ENCODE measurements around the gene RIC1. TPM values are rescaled to one million over a fixed set of nuclear protein-coding genes. Genes with fewer than 3 reads are reported as not detected.
A peak's percentile ranks its signal among the peaks of the same experiment; 100 is the strongest.
"Not testable (repeated sequence)": the region's sequence is repeated elsewhere in the genome, so short reads cannot be mapped to it uniquely, and the experiment has no call there.

The RIC1 gene, protein sequence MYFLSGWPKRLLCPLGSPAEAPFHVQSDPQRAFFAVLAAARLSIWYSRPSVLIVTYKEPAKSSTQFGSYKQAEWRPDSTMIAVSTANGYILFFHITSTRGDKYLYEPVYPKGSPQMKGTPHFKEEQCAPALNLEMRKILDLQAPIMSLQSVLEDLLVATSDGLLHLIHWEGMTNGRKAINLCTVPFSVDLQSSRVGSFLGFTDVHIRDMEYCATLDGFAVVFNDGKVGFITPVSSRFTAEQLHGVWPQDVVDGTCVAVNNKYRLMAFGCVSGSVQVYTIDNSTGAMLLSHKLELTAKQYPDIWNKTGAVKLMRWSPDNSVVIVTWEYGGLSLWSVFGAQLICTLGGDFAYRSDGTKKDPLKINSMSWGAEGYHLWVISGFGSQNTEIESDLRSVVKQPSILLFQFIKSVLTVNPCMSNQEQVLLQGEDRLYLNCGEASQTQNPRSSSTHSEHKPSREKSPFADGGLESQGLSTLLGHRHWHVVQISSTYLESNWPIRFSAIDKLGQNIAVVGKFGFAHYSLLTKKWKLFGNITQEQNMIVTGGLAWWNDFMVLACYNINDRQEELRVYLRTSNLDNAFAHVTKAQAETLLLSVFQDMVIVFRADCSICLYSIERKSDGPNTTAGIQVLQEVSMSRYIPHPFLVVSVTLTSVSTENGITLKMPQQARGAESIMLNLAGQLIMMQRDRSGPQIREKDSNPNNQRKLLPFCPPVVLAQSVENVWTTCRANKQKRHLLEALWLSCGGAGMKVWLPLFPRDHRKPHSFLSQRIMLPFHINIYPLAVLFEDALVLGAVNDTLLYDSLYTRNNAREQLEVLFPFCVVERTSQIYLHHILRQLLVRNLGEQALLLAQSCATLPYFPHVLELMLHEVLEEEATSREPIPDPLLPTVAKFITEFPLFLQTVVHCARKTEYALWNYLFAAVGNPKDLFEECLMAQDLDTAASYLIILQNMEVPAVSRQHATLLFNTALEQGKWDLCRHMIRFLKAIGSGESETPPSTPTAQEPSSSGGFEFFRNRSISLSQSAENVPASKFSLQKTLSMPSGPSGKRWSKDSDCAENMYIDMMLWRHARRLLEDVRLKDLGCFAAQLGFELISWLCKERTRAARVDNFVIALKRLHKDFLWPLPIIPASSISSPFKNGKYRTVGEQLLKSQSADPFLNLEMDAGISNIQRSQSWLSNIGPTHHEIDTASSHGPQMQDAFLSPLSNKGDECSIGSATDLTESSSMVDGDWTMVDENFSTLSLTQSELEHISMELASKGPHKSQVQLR (N-terminal part only)
- total RNA-seq (2014; rRNA removed; shearing (Covaris generic)) = 19.9 and 20.9 TPM in 2 replicates

DNA sequence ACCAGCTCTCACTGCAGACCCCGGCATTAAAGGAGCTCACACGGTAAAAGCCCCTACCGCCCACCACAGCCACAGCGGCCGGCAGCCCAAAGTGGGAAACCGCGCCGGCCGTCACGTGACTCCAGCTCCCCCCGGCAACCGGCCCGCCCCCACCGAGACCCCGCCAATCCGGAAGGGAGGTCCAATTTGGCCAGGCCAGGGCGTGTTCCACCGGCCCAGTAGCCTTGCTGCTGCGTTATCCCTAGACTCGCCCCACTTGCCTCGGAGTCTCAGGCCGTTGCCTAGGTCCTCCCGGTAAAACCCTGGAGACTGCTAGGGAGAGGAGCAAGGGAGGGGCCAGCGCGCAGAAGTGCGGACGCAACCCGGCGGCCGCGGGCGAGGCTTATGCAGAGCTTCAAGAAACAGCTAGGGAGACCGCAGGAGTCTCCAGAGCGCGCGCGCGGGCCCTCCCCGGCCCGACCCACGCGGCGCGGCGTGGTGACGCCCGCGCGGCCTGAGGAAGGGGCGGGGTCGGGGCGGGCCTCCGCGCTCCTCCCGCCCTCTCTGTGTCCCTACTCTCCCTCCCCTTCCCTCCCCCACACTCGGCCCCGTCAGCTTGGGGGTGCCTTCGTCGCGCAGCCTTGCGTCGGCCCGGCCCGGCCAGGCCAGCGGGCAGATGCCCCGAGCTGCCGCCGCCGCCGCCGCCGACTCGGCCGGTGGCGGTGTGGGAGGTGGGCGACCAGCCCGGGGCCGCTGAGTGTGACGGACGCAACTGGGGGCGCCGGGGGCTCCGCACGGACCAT is at the start of gene RIC1:
Gene RIC1 (plus strand): TSS at position 578 of the 782 bp plus-strand sequence. CDS start 203 bp downstream, at position 781.
- DNase-seq = peak; percentile 94
- Histone ChIP-seq H3K27me3 (ENCODE audit: control insufficient read depth, insufficient read depth, low read length) (no peaks in the 10 kb centered on the region), H3K36me3 (replicated peaks; ENCODE audit: control insufficient read depth, insufficient read depth, low read length) (no peaks in the 10 kb centered on the region), H3K4me3 (ENCODE audit: insufficient read depth, low read depth, low read length) (peak within 1 kb of the TSS; percentile 91)

DNA sequence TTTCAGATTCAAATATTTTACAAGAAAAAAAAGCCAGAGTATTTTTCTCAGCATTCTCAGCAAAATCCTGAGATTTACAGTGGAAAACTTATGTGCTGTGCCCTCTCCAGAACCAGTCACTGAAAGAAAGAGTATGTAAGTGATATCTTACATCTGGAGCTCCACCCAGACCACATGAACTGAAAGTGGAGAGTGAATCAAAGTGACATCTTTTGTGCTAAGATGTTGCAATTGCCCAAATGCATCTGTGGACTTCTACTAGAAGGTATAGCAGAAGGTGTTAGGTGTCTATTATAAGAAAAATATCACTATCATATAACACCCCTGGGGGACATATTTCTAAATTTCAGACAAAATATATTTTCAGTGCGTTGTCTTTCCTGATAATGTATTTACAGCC is 49.0 kb upstream of the RIC1 start:
- no peak overlapping the region for H3K4me3 ChIP-seq (ENCODE audit: insufficient read depth, low read depth, low read length)
- no peak for DNase-seq
- H3K27me3 ChIP-seq (ENCODE audit: control insufficient read depth, insufficient read depth, low read length) = no peaks in the 10 kb centered on the region
- H3K36me3 ChIP-seq (replicated peaks; ENCODE audit: control insufficient read depth, insufficient read depth, low read length) = no peaks in the 10 kb centered on the region

DNA sequence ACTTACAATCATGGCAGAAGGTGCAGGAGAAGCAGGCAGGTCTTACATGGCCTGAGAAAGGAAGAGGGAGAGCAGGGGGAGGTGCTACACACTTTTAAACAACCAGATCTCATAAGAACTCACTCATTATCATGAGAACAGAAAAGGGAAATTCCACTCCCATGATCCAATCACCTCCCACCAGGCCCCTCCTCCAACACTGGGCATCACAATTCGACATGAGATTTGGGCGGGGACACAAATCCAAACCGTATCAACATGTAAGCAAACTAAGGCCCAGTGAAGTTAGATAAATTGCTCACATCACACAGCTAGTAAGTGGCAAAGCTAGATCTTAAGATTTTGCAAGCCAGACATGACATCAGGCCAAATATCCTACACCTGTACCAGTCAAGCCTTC is 48.3 kb upstream of the RIC1 start:
- no peaks in the 10 kb centered on the region for H3K27me3 ChIP-seq (ENCODE audit: control insufficient read depth, insufficient read depth, low read length)
- no peak overlapping the region for H3K4me3 ChIP-seq (ENCODE audit: insufficient read depth, low read depth, low read length)
- no peaks in the 10 kb centered on the region for H3K36me3 ChIP-seq (replicated peaks; ENCODE audit: control insufficient read depth, insufficient read depth, low read length)

DNA sequence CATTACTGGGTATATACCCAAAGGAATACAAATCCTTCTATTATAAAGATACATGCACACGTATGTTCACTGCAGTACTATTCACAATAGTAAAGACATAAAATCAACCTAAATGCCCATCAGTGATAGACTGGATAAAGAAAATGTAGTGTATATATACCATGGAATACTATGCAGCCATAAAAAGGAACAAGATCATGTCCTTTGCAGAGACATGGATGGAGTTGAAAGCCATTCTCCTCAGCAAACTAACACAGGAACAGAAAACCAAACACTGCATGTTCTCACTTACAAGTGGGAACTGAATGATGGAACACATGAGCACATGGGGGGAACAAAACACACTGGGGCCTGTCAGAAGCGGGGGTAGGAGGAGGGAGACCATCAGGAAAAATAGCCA is 47.2 kb upstream of the RIC1 start:
- H3K36me3 ChIP-seq (replicated peaks; ENCODE audit: control insufficient read depth, insufficient read depth, low read length); DNase-seq; H3K27me3 ChIP-seq (ENCODE audit: control insufficient read depth, insufficient read depth, low read length); H3K4me3 ChIP-seq (ENCODE audit: insufficient read depth, low read depth, low read length): not testable (repeated sequence)

More for the DNA sequence above, 48.3 kb upstream of the RIC1 start:
- no peak for DNase-seq

DNA sequence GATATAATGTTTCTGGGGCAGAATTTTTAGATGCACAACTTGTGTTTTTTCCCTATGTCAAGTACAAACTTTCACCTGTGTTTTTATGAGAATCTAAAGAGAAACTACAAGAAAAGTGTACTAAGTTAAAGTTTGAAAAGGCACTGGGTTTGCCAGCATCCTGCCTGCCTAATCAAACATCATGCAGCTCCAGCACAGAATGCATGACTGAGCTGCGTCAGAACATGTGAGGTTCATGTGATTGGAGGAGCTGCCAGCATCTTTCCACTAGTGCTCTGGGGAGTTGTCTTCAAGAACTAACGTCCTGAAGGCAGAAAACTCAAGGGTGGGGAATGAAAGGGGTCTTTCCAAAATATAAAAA is 46.1 kb upstream of the RIC1 start:
- DNase-seq = no peak

DNA sequence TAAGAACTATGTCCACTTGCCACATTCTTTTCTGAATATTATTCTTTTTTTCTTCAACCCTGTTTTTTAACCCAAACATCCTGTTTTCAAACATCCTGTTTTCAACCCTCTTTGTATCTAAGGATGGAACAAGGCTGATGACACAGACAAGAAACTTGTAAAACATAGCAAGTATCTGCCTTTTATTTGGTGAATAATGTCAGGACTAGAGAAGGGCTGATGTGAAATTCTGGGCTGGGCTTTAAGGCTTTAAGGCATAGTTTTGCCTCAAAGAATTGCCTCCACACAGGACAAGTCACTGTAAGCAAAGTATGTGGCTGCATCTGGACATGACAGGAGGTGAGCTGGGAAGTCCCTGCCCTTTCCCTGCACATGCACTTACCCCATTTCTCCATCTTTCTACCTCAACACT is 42.5 kb upstream of the RIC1 start:
- H3K27me3 ChIP-seq (ENCODE audit: control insufficient read depth, insufficient read depth, low read length) = no peaks in the 10 kb centered on the region
- H3K36me3 ChIP-seq (replicated peaks; ENCODE audit: control insufficient read depth, insufficient read depth, low read length) = no peaks in the 10 kb centered on the region
- H3K4me3 ChIP-seq (ENCODE audit: insufficient read depth, low read depth, low read length) = no peak overlapping the region
- no peak for DNase-seq

More for the DNA sequence above, 46.1 kb upstream of the RIC1 start:
- no peaks in the 10 kb centered on the region for H3K36me3 ChIP-seq (replicated peaks; ENCODE audit: control insufficient read depth, insufficient read depth, low read length)
- no peak overlapping the region for H3K4me3 ChIP-seq (ENCODE audit: insufficient read depth, low read depth, low read length)
- no peaks in the 10 kb centered on the region for H3K27me3 ChIP-seq (ENCODE audit: control insufficient read depth, insufficient read depth, low read length)

DNA sequence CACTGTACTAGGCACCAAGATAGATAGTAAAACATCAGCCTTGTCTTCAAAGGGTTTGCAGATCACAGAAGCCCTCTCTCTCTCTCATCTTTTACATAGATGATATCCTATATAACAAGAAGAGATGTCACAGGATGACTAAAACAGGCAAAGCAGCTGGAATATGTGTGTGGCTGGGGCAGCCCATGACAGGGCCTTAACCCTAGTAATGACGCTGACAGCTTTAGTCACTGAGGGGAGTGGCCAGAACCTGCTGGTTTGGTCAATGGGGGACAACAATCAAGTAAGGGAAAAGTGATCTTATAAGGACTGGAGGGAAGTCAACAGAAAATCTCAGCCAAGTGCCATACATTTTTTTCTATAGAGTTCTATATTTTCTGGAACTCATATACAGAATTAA is 41.9 kb upstream of the RIC1 start:
- Histone ChIP-seq H3K4me3 (ENCODE audit: insufficient read depth, low read depth, low read length) (no peak overlapping the region), H3K27me3 (ENCODE audit: control insufficient read depth, insufficient read depth, low read length) (no peaks in the 10 kb centered on the region), H3K36me3 (replicated peaks; ENCODE audit: control insufficient read depth, insufficient read depth, low read length) (no peaks in the 10 kb centered on the region)
- no peak for DNase-seq

DNA sequence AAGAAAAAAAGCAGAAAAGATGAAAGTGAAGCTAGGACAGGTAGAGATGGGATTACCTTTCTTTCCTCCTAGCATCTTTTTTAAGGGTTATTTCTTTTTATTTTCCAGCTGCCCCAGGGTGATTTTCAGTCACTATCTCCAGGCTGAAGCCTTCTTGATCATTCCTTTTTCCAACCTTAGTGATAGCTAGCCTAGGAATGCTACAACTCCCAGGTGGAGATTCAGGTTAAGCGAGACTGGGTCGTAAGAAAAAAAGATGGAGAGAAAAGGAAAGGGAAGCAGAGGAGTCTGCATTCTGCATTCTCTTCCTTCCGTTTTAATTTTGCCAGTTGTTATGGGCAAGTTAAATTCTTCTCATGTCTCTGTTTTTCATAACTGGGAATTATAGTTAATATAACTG is 36.7 kb upstream of the RIC1 start:
- Histone ChIP-seq H3K27me3 (ENCODE audit: control insufficient read depth, insufficient read depth, low read length) (no peaks in the 10 kb centered on the region; the same call in 1 of the 2 replicates), H3K36me3 (replicated peaks; ENCODE audit: control insufficient read depth, insufficient read depth, low read length) (no peaks in the 10 kb centered on the region), H3K4me3 (ENCODE audit: insufficient read depth, low read depth, low read length) (no peak overlapping the region)
- DNase-seq = no peak

DNA sequence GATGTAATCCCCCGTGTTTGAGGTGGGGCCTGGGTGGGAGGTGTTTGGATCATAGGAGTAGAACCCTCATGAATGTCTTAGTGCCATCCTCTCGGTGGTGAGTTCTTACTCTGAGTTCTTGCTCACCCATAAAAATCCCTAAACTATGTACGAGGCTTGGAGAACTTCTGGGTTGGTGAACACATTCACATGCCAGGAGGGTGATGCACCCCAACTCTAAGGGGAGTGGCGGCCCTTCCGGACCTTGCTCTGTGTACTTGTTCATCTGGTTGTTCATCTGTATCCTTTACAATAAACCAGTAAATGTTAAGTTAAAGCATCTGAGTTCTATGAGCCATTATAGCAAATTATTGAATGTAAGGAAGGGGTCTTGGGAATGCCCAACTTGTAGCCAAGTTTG is 36.0 kb upstream of the RIC1 start:
- H3K27me3 ChIP-seq (ENCODE audit: control insufficient read depth, insufficient read depth, low read length) = no peaks in the 10 kb centered on the region; the same call in 1 of the 2 replicates
- DNase-seq = no peak
- H3K4me3 ChIP-seq (ENCODE audit: insufficient read depth, low read depth, low read length) = no peak overlapping the region
- no peaks in the 10 kb centered on the region for H3K36me3 ChIP-seq (replicated peaks; ENCODE audit: control insufficient read depth, insufficient read depth, low read length)

DNA sequence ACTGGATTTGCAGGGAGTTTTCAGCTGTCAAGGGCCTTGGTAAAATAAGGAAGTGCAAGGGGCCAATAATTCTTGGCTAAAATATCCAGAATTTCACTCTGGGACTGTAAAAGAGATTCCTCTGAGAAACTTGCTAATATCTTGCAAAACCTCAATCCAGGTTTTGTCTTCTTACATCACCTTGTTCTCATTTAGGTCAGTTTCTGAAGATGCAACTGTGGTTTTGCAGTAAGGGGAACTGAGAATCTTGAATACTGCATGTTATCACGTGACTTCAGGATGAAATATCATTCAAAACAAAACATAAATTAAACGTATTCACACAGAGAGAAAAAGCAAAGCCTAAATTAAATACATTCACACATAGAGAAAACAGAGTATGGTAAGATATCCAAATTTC is 35.0 kb upstream of the RIC1 start:
- DNase-seq = no peak
- H3K36me3 ChIP-seq (replicated peaks; ENCODE audit: control insufficient read depth, insufficient read depth, low read length) = no peaks in the 10 kb centered on the region
- H3K27me3 ChIP-seq (ENCODE audit: control insufficient read depth, insufficient read depth, low read length) = no peaks in the 10 kb centered on the region; the same call in 1 of the 2 replicates
- no peak overlapping the region for H3K4me3 ChIP-seq (ENCODE audit: insufficient read depth, low read depth, low read length)

DNA sequence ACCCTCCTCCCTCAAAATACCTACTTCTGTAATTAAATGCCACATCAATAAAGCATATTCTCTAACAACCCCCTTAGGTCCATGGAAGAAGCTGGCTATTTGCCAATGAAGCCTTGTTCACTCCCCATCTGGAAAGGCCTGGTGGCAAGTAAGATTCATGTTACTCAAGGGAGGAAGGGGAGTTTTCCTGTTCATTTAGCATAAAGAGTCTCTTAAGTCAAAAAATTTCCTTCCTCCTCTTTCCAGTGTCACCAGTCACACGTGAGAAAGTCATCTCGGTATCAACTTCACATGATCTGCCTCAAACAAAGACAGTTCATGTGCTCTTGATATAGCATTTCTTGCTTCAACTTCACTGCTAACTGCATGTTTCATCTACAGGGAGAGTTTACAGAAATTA is 32.7 kb upstream of the RIC1 start:
- Histone ChIP-seq H3K36me3 (replicated peaks; ENCODE audit: control insufficient read depth, insufficient read depth, low read length) (no peaks in the 10 kb centered on the region), H3K4me3 (ENCODE audit: insufficient read depth, low read depth, low read length) (no peak overlapping the region), H3K27me3 (ENCODE audit: control insufficient read depth, insufficient read depth, low read length) (no peaks in the 10 kb centered on the region; the same call in 1 of the 2 replicates)
- no peak for DNase-seq

DNA sequence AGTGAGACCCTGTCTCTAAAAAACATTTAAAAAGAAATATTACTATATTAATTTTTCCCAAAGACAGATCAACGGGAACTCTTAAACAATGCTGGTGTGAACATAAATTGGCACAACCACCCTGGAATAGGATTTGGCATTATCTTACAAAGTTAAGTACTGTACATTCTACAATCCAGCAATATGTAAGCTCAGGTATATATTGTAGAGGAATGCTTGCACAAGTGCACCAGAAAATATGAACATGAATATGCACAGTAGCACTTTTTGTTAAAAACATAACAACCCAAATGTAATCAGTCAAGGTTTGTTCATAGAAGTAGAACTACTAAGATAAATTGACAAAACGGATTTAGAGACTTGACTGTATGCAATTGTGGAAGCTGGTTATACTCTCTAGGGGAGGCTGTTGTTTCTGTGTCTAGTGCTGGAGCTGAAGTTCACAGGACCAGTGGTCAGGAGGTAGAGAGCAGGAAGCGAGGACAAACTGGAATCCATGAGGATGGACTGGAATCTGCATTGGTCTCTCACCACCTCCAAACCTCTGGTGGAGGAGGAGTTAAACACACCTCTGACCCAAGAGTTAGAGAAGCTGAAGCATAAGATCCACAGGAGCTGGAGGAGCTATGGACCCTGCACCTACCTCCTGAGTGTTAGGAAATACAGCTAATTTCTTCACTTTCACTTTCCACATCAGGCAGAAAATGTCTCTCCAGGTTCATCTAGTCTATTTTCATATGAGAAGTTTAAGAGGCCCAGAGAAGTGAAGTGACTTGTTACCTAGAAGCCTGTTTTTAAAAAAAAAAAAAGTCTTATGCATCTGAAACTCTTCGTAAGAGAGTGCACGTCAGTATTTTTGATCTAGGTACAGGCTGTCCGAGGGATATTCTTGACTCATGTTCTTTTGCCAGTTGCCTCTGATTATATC is 20.3 kb upstream of the RIC1 start:
- no peaks in the 10 kb centered on the region for H3K27me3 ChIP-seq (ENCODE audit: control insufficient read depth, insufficient read depth, low read length)
- no peaks in the 10 kb centered on the region for H3K36me3 ChIP-seq (replicated peaks; ENCODE audit: control insufficient read depth, insufficient read depth, low read length)
- no peak overlapping the region for H3K4me3 ChIP-seq (ENCODE audit: insufficient read depth, low read depth, low read length)
- no peak for DNase-seq

DNA sequence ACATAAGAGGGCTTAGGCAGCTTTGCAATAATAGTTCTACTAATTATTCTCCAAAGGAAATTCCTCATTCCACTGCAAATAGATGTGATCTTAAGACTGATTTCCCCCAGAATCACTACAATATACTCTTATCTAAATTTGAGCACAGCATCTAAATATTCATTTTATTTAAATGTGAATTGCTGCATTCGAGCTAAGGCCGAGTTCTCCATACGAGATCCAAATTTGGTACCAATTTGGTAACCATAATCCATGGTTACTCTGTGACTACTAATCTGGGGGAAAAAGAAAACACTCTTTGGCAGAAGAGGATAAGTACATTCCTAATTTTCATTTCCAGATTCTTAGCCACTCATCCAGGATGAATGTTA is 19.7 kb upstream of the RIC1 start:
- Histone ChIP-seq H3K36me3 (replicated peaks; ENCODE audit: control insufficient read depth, insufficient read depth, low read length) (no peaks in the 10 kb centered on the region), H3K27me3 (ENCODE audit: control insufficient read depth, insufficient read depth, low read length) (no peaks in the 10 kb centered on the region), H3K4me3 (ENCODE audit: insufficient read depth, low read depth, low read length) (no peak overlapping the region)
- DNase-seq = no peak

All from H7 (cell line).